Parathyroid adenoma (tissue), 2 donors: ENCODE data around the gene CCR5AS.
A peak's percentile ranks its signal among the peaks of the same experiment; 100 is the strongest.

ENCODE experiments used
- H2AFZ ChIP-seq: fragments of 300-600 bp; sonication (generic); one replicate; pipeline ENCODE4 v1.7.0; 2017; ENCODE audit warnings: antibody characterized with exemption, mild to moderate bottlenecking
- H3K27ac ChIP-seq: fragments of 300-600 bp; sonication (generic); one replicate; pipeline ENCODE4 v1.7.0; 2017
- H3K27me3 ChIP-seq: fragments of 300-600 bp; sonication (generic); one replicate; pipeline ENCODE4 v1.7.0; 2017; ENCODE audit warnings: low read length; ENCODE audit not compliant: control insufficient read depth, insufficient read depth
- H3K36me3 ChIP-seq: fragments of 300-600 bp; sonication (generic); one replicate; pipeline ENCODE4 v1.7.0; 2017; ENCODE audit warnings: low read length; ENCODE audit not compliant: control insufficient read depth, insufficient read depth
- H3K4me1 ChIP-seq: fragments of 300-600 bp; sonication (generic); one replicate; pipeline ENCODE4 v1.7.0; 2017; ENCODE audit warnings: control low read depth
- H3K4me2 ChIP-seq: fragments of 300-600 bp; sonication (generic); one replicate; pipeline ENCODE4 v1.7.0; 2017; ENCODE audit warnings: low read length
- H3K4me3 ChIP-seq: fragments of 300-600 bp; sonication (generic); one replicate; pipeline ENCODE4 v1.7.0; 2017; ENCODE audit warnings: low read depth, low read length
- H3K79me2 ChIP-seq: fragments of 300-600 bp; sonication (generic); one replicate; pipeline ENCODE4 v1.7.0; 2017; ENCODE audit warnings: control low read depth
- H3K9ac ChIP-seq: fragments of 300-600 bp; sonication (generic); one replicate; pipeline ENCODE4 v1.7.0; 2017; ENCODE audit warnings: mild to moderate bottlenecking
- H3K9me3 ChIP-seq: fragments of 300-600 bp; sonication (generic); one replicate; pipeline ENCODE4 v1.7.0; 2017; ENCODE audit warnings: low read length; ENCODE audit not compliant: control insufficient read depth
- TF ChIP-seq, protein P1 (sequence below): fragments of 300-600 bp; sonication (generic); IDR thresholded peaks from one replicate; pipeline ENCODE4 v1.7.0; 2017; ENCODE audit warnings: antibody characterized with exemption, mild to moderate bottlenecking
- donor health status: primary hyperparathyroidism.

CCR5AS gene

GRCh38 chr3:46454209-46454595 lies 47.3 kb upstream of the CCR5AS start:
- H3K4me3 ChIP-seq, result no peak overlapping the region
- no peak overlapping the region for H2AFZ ChIP-seq
- no peak overlapping the region for H3K9ac ChIP-seq
- H3K9me3 ChIP-seq, result no peaks in the 10 kb centered on the region
- H3K79me2 ChIP-seq, result no peaks in the 10 kb centered on the region
- TF ChIP-seq, protein P1, sequence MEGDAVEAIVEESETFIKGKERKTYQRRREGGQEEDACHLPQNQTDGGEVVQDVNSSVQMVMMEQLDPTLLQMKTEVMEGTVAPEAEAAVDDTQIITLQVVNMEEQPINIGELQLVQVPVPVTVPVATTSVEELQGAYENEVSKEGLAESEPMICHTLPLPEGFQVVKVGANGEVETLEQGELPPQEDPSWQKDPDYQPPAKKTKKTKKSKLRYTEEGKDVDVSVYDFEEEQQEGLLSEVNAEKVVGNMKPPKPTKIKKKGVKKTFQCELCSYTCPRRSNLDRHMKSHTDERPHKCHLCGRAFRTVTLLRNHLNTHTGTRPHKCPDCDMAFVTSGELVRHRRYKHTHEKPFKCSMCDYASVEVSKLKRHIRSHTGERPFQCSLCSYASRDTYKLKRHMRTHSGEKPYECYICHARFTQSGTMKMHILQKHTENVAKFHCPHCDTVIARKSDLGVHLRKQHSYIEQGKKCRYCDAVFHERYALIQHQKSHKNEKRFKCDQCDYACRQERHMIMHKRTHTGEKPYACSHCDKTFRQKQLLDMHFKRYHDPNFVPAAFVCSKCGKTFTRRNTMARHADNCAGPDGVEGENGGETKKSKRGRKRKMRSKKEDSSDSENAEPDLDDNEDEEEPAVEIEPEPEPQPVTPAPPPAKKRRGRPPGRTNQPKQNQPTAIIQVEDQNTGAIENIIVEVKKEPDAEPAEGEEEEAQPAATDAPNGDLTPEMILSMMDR, result no peak
- no peak overlapping the region for H3K4me2 ChIP-seq
- H3K27ac ChIP-seq, result no peak overlapping the region
- H3K4me1 ChIP-seq, result no peaks in the 10 kb centered on the region
- H3K27me3 ChIP-seq, result no peaks in the 10 kb centered on the region
- no peaks in the 10 kb centered on the region for H3K36me3 ChIP-seq

DNA sequence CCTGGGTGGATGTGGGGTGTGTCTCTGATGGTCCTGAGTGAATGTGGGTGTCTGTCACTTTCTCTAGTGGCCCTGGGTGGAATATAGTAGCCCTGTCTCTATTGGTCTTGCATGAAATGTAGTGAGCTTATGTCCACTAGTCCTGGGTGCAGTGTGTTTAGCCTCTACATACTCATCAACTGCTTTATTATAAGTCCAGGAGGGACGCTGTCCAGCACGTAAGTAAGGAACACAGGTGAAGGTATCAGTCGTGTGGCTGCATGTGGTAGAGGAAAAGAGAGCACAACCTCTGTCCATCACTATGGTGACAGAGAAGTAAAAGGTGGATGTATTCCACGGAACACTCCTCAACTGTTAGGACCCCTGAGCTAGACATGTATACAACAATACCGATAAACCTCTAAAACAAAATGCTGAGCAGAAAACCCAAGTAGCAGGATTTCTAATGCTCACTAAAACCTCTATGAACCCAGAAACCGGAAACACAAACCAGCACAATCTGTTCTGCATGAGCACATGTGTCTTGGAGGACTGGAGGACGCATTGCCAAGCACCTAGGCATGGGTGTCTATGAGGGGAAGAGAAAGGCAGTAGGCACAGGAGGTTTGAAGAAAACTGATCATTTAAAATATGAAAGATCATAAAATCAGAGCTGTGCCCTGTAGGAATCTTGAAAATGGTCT lies 46.8 kb upstream of the CCR5AS start:
- Histone ChIP-seq H3K27me3 (no peaks in the 10 kb centered on the region), H3K79me2 (no peaks in the 10 kb centered on the region), H3K4me2 (no peak overlapping the region), H3K9me3 (no peaks in the 10 kb centered on the region), H3K4me1 (no peaks in the 10 kb centered on the region), H3K36me3 (no peaks in the 10 kb centered on the region), H3K4me3 (no peak overlapping the region), H3K27ac (no peak overlapping the region), H3K9ac (no peak overlapping the region), H2AFZ (no peak overlapping the region)
- TF ChIP-seq, protein P1, result no peak

GRCh38 chr3:46449755-46450552 lies 43.1 kb upstream of the CCR5AS start:
- H3K9me3 ChIP-seq, result no peaks in the 10 kb centered on the region
- no peak overlapping the region for H2AFZ ChIP-seq
- H3K9ac ChIP-seq, result no peak overlapping the region
- no peaks in the 10 kb centered on the region for H3K36me3 ChIP-seq
- no peaks in the 10 kb centered on the region for H3K79me2 ChIP-seq
- no peaks in the 10 kb centered on the region for H3K4me1 ChIP-seq
- H3K4me3 ChIP-seq, result no peak overlapping the region
- no peak overlapping the region for H3K27ac ChIP-seq
- H3K4me2 ChIP-seq, result no peak overlapping the region
- TF ChIP-seq, protein P1, result peak; percentile 42
- no peaks in the 10 kb centered on the region for H3K27me3 ChIP-seq

DNA sequence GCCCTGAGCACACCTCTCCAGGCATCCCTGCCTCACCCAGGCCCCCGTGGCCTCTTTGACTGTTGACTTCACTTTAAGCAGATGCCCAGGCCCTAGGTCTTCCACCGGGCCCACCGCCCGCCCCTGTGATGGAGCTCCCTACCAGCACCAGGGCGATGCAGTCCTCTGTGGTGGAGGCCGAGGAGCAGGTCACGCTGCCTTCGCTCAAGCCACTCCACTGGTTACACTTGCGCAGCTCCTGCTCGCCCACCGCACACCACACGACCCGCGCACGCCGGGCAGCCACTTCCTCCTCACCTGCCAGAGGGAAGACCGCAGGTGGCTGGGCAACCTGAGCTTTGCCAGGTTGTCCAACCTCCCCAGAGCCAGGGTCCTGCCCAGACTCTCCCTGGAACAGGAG lies 41.9 kb upstream of the CCR5AS start:
- Histone ChIP-seq H3K27me3 (no peaks in the 10 kb centered on the region), H3K4me3 (no peak overlapping the region), H2AFZ (no peak overlapping the region), H3K9ac (no peak overlapping the region), H3K79me2 (no peaks in the 10 kb centered on the region), H3K4me2 (no peak overlapping the region), H3K27ac (no peak overlapping the region), H3K36me3 (no peaks in the 10 kb centered on the region), H3K4me1 (no peaks in the 10 kb centered on the region), H3K9me3 (no peaks in the 10 kb centered on the region)
- TF ChIP-seq, protein P1, result no peak
